ENCODE data around the gene FNBP1.

Gene FNBP1

GRCh38 chr9:129889122-129889940, 153.7 kb downstream of the FNBP1 start:
- Histone ChIP-seq H3K4me3 (ENCODE audit: low read depth in 1 of 5, low read length in 5 of 5) (no peak overlapping the region), H3K4me1 (ENCODE audit: control insufficient read depth in 5 of 5, insufficient read depth in 5 of 5, low read length in 5 of 5) (peaks cover 3 to 50% (median 24%) of the 10 kb centered on the region in 5 donors), H3K9ac (ENCODE audit: low read length in 5 of 5) (no peak overlapping the region)

GRCh38 chr9:129888293-129889121, 154.5 kb downstream of the FNBP1 start:
- peak overlapping the region in 1 of 5 donors; percentile 6 for H3K9ac ChIP-seq (ENCODE audit: low read length in 5 of 5)
- H3K27me3 ChIP-seq (ENCODE audit: control insufficient read depth in 5 of 5, insufficient read depth in 4 of 5, low read length in 5 of 5): no peaks in the 10 kb centered on the region
- H3K4me1 ChIP-seq (ENCODE audit: control insufficient read depth in 5 of 5, insufficient read depth in 5 of 5, low read length in 5 of 5): peaks cover 3 to 57% (median 30%) of the 10 kb centered on the region in 5 donors
- H3K9me3 ChIP-seq (ENCODE audit: control insufficient read depth in 5 of 5, low read length in 5 of 5): no peaks in the 10 kb centered on the region
- H3K4me3 ChIP-seq (ENCODE audit: low read depth in 1 of 5, low read length in 5 of 5): peak overlapping the region in 3 of 5 donors; percentile 44 to 62 (median 56)
- peaks cover 0 to 14% (median 6%) of the 10 kb centered on the region in 5 donors for H3K36me3 ChIP-seq (ENCODE audit: control insufficient read depth in 5 of 5, insufficient read depth in 5 of 5, low read length in 5 of 5)
- no peak overlapping the region for H3K27ac ChIP-seq (ENCODE audit: low read depth, low read length)

More at GRCh38 chr9:129889122-129889940, 153.7 kb downstream of the FNBP1 start:
- H3K27ac ChIP-seq (ENCODE audit: low read depth, low read length): no peak overlapping the region
- no peaks in the 10 kb centered on the region for H3K27me3 ChIP-seq (ENCODE audit: control insufficient read depth in 5 of 5, insufficient read depth in 4 of 5, low read length in 5 of 5)
- peaks cover 0 to 20% (median 8%) of the 10 kb centered on the region in 5 donors for H3K36me3 ChIP-seq (ENCODE audit: control insufficient read depth in 5 of 5, insufficient read depth in 5 of 5, low read length in 5 of 5)
- no peaks in the 10 kb centered on the region for H3K9me3 ChIP-seq (ENCODE audit: control insufficient read depth in 5 of 5, low read length in 5 of 5)

- Histone ChIP-seq H3K9ac (ENCODE audit: low read length in 5 of 5) (no peak overlapping the region), H3K4me3 (ENCODE audit: low read depth in 1 of 5, low read length in 5 of 5) (peak overlapping the region in 3 of 5 donors; percentile 44 to 62 (median 56)), H3K27me3 (ENCODE audit: control insufficient read depth in 5 of 5, insufficient read depth in 4 of 5, low read length in 5 of 5) (no peaks in the 10 kb centered on the region), H3K27ac (ENCODE audit: low read depth, low read length) (no peak overlapping the region), H3K9me3 (ENCODE audit: control insufficient read depth in 5 of 5, low read length in 5 of 5) (no peaks in the 10 kb centered on the region), H3K4me1 (ENCODE audit: control insufficient read depth in 5 of 5, insufficient read depth in 5 of 5, low read length in 5 of 5) (peaks cover 3 to 57% (median 30%) of the 10 kb centered on the region in 5 donors), H3K36me3 (ENCODE audit: control insufficient read depth in 5 of 5, insufficient read depth in 5 of 5, low read length in 5 of 5) (peaks cover 0 to 14% (median 7%) of the 10 kb centered on the region in 5 donors)
Measured at GRCh38 chr9:129887334-129888292, 155.4 kb downstream of the FNBP1 start.

- no peaks in the 10 kb centered on the region for H3K27me3 ChIP-seq (ENCODE audit: control insufficient read depth in 5 of 5, insufficient read depth in 4 of 5, low read length in 5 of 5)
- peak overlapping the region in 1 of 5 donors; percentile 41 for H3K9ac ChIP-seq (ENCODE audit: low read length in 5 of 5)
- no peaks in the 10 kb centered on the region for H3K9me3 ChIP-seq (ENCODE audit: control insufficient read depth in 5 of 5, low read length in 5 of 5)
- H3K27ac ChIP-seq (ENCODE audit: low read depth, low read length): peak overlapping the region; percentile 30
- H3K36me3 ChIP-seq (ENCODE audit: control insufficient read depth in 5 of 5, insufficient read depth in 5 of 5, low read length in 5 of 5): peaks cover 0 to 20% (median 12%) of the 10 kb centered on the region in 5 donors
- peaks cover 3 to 57% (median 30%) of the 10 kb centered on the region in 5 donors for H3K4me1 ChIP-seq (ENCODE audit: control insufficient read depth in 5 of 5, insufficient read depth in 5 of 5, low read length in 5 of 5)
- peak overlapping the region; percentile 34 to 62 (median 57) for H3K4me3 ChIP-seq (ENCODE audit: low read depth in 1 of 5, low read length in 5 of 5)
Measured at GRCh38 chr9:129886226-129887174, 156.5 kb downstream of the FNBP1 start.

- Histone ChIP-seq H3K4me3 (ENCODE audit: low read depth in 1 of 5, low read length in 5 of 5) (peak overlapping the region; percentile 54 to 71 (median 62)), H3K27me3 (ENCODE audit: control insufficient read depth in 5 of 5, insufficient read depth in 4 of 5, low read length in 5 of 5) (no peaks in the 10 kb centered on the region), H3K36me3 (ENCODE audit: control insufficient read depth in 5 of 5, insufficient read depth in 5 of 5, low read length in 5 of 5) (peaks cover 0 to 27% (median 12%) of the 10 kb centered on the region in 5 donors), H3K9me3 (ENCODE audit: control insufficient read depth in 5 of 5, low read length in 5 of 5) (no peaks in the 10 kb centered on the region), H3K9ac (ENCODE audit: low read length in 5 of 5) (peak overlapping the region; percentile 48 to 80 (median 68)), H3K4me1 (ENCODE audit: control insufficient read depth in 5 of 5, insufficient read depth in 5 of 5, low read length in 5 of 5) (peaks cover 3 to 57% (median 30%) of the 10 kb centered on the region in 5 donors), H3K27ac (ENCODE audit: low read depth, low read length) (peak overlapping the region; percentile 57)
Measured at GRCh38 chr9:129885670-129886106, 157.3 kb downstream of the FNBP1 start.

GRCh38 chr9:129885018-129885669, 157.8 kb downstream of the FNBP1 start:
- no peaks in the 10 kb centered on the region for H3K9me3 ChIP-seq (ENCODE audit: control insufficient read depth in 5 of 5, low read length in 5 of 5)
- peak overlapping the region; percentile 54 to 79 (median 62) for H3K4me3 ChIP-seq (ENCODE audit: low read depth in 1 of 5, low read length in 5 of 5)
- peak overlapping the region; percentile 57 for H3K27ac ChIP-seq (ENCODE audit: low read depth, low read length)
- peaks cover 0 to 33% (median 12%) of the 10 kb centered on the region in 5 donors for H3K36me3 ChIP-seq (ENCODE audit: control insufficient read depth in 5 of 5, insufficient read depth in 5 of 5, low read length in 5 of 5)
- H3K27me3 ChIP-seq (ENCODE audit: control insufficient read depth in 5 of 5, insufficient read depth in 4 of 5, low read length in 5 of 5): no peaks in the 10 kb centered on the region
- H3K4me1 ChIP-seq (ENCODE audit: control insufficient read depth in 5 of 5, insufficient read depth in 5 of 5, low read length in 5 of 5): peaks cover 3 to 57% (median 30%) of the 10 kb centered on the region in 5 donors
- H3K9ac ChIP-seq (ENCODE audit: low read length in 5 of 5): peak overlapping the region; percentile 48 to 80 (median 68)

- Histone ChIP-seq H3K9me3 (ENCODE audit: control insufficient read depth in 5 of 5, low read length in 5 of 5) (no peaks in the 10 kb centered on the region), H3K36me3 (ENCODE audit: control insufficient read depth in 5 of 5, insufficient read depth in 5 of 5, low read length in 5 of 5) (peaks cover 0 to 34% (median 5%) of the 10 kb centered on the region in 5 donors), H3K27ac (ENCODE audit: low read depth, low read length) (peak overlapping the region; percentile 57), H3K9ac (ENCODE audit: low read length in 5 of 5) (peak overlapping the region in 3 of 5 donors; percentile 59 to 80 (median 76)), H3K4me3 (ENCODE audit: low read depth in 1 of 5, low read length in 5 of 5) (peak overlapping the region; percentile 54 to 79 (median 62)), H3K27me3 (ENCODE audit: control insufficient read depth in 5 of 5, insufficient read depth in 4 of 5, low read length in 5 of 5) (no peaks in the 10 kb centered on the region), H3K4me1 (ENCODE audit: control insufficient read depth in 5 of 5, insufficient read depth in 5 of 5, low read length in 5 of 5) (peaks cover 3 to 50% (median 30%) of the 10 kb centered on the region in 5 donors)
Measured at GRCh38 chr9:129884220-129885017, 158.6 kb downstream of the FNBP1 start.

Measured in subcutaneous abdominal adipose tissue (tissue), 5 donors.